ENCODE measurements around the gene PSMD1.
"Not testable (repeated sequence)": the region's sequence is repeated elsewhere in the genome, so short reads cannot be mapped to it uniquely, and the experiment has no call there.

The PSMD1 gene

GRCh38 chr2:231159306-231159705 is 102.6 kb downstream of the PSMD1 start:
- DNase-seq (ENCODE audit: low read depth in 2 of 2) = no peak

- no peak for DNase-seq (ENCODE audit: low read depth in 2 of 2)
Measured at GRCh38 chr2:231160701-231161100, 104.0 kb downstream of the PSMD1 start.

GRCh38 chr2:231161252-231161839 is 104.7 kb downstream of the PSMD1 start:
- DNase-seq (ENCODE audit: low read depth in 2 of 2) = no peak

GRCh38 chr2:231161877-231162329 is 105.2 kb downstream of the PSMD1 start:
- DNase-seq (ENCODE audit: low read depth in 2 of 2) = no peak

- no peak for DNase-seq (ENCODE audit: low read depth in 2 of 2)
Measured at GRCh38 chr2:231163011-231163410, 106.3 kb downstream of the PSMD1 start.

- no peak for DNase-seq (ENCODE audit: low read depth in 2 of 2)
Measured at GRCh38 chr2:231163414-231164095, 106.9 kb downstream of the PSMD1 start.

- no peak for DNase-seq (ENCODE audit: low read depth in 2 of 2)
Measured at GRCh38 chr2:231167745-231168459, 111.2 kb downstream of the PSMD1 start.

GRCh38 chr2:231168460-231169139 is 111.9 kb downstream of the PSMD1 start:
- DNase-seq (ENCODE audit: low read depth in 2 of 2) = no peak

GRCh38 chr2:231169488-231169887 is 112.8 kb downstream of the PSMD1 start:
- no peak for DNase-seq (ENCODE audit: low read depth in 2 of 2)

GRCh38 chr2:231170055-231170454 is 113.4 kb downstream of the PSMD1 start:
- DNase-seq (ENCODE audit: low read depth in 2 of 2) = no peak

- DNase-seq (ENCODE audit: low read depth in 2 of 2) = no peak
Measured at GRCh38 chr2:231172025-231172424, 115.4 kb downstream of the PSMD1 start.

GRCh38 chr2:231174211-231174651 is 117.6 kb downstream of the PSMD1 start:
- DNase-seq (ENCODE audit: low read depth in 2 of 2) = no peak

- DNase-seq (ENCODE audit: low read depth in 2 of 2) = no peak
Measured at GRCh38 chr2:231176066-231176465, 119.4 kb downstream of the PSMD1 start.

GRCh38 chr2:231177156-231178025 is 120.7 kb downstream of the PSMD1 start:
- no peak for DNase-seq (ENCODE audit: low read depth in 2 of 2)

GRCh38 chr2:231178805-231179204 is 122.1 kb downstream of the PSMD1 start:
- not testable (repeated sequence) for DNase-seq (ENCODE audit: low read depth in 2 of 2)

- DNase-seq (ENCODE audit: low read depth in 2 of 2) = no peak
Measured at GRCh38 chr2:231181860-231182512, 125.3 kb downstream of the PSMD1 start.

- no peak for DNase-seq (ENCODE audit: low read depth in 2 of 2)
Measured at GRCh38 chr2:231182513-231182899, 125.8 kb downstream of the PSMD1 start.

- DNase-seq (ENCODE audit: low read depth in 2 of 2) = no peak
Measured at GRCh38 chr2:231183851-231184250, 127.2 kb downstream of the PSMD1 start.

- no peak for DNase-seq (ENCODE audit: low read depth in 2 of 2)
Measured at GRCh38 chr2:231184319-231184718, 127.7 kb downstream of the PSMD1 start.

GRCh38 chr2:231185050-231185725 is 128.5 kb downstream of the PSMD1 start:
- no peak for DNase-seq (ENCODE audit: low read depth in 2 of 2)

All from stimulated activated CD8-positive, alpha-beta memory T cell treated with anti-CD3 and anti-CD28 coated beads, Interleukin-15, amount 100 ng/mL, for 48 hours (primary cell).